ENCODE data around the gene BICC1.
"Not testable (repeated sequence)": the region's sequence is repeated elsewhere in the genome, so short reads cannot be mapped to it uniquely, and the experiment has no call there.

The BICC1 gene

DNA sequence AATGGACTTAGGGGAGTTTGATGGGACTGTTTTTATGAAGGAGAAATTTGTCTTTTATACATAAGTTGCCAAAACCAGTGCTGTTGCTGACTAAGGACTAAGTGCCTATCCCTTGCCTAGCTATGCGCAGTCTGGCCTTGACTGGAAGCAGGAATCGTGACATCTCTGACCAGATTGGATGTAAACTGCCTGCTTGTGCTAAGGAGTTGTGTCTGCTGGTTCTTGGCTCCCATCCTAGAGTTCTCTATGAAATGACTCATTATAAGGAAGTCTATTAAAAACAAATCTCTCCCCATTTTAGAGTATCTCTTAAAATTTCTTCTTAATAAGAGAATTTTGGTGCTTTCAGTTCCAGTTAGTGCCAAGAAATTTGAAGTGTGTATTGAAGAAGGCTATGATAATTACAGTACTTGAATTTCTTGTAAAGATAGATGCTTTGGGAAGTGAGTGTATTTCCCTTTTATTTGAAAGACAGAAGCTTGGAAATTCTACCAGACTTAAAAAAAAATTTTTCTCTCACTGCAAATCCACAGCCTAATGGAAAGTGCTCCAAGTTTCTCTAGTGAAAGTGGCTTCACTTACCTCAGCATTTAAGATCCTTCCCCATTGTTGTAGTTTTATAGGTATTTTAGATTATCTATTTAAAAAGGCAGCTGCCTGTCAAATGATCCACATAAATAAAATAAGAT lies 77.6 kb downstream of the BICC1 start:
- Histone ChIP-seq H3K14ac (ENCODE audit: low read length) (no peak overlapping the region), H3K23ac (ENCODE audit: low read depth, low read length, poor library complexity) (no peak overlapping the region), H3K36me3 (replicated peaks in 1 of 2; ENCODE audit: control insufficient read depth in 2 of 2, insufficient read depth in 2 of 2, low read length in 2 of 2) (no peaks in the 10 kb centered on the region), H3K9ac (ENCODE audit: low read depth, low read length, poor library complexity) (no peak overlapping the region), H3K4me3 (ENCODE audit: low read length in 2 of 2) (no peak overlapping the region), H3K4me1 (ENCODE audit: control insufficient read depth in 2 of 2, insufficient read depth in 1 of 2, low read depth in 1 of 2, low read length in 2 of 2) (no peaks in the 10 kb centered on the region), H2BK120ac (ENCODE audit: low read depth, low read length) (no peak overlapping the region), H3K79me1 (ENCODE audit: low read depth, low read length) (no peaks in the 10 kb centered on the region), H3K27ac (replicated peaks; ENCODE audit: low read length) (no peak overlapping the region), H3K9me3 (replicated peaks in 1 of 2; ENCODE audit: control insufficient read depth in 2 of 2, insufficient read depth in 1 of 2, low read depth in 1 of 2, low read length in 2 of 2) (no peaks in the 10 kb centered on the region), H3K4me2 (ENCODE audit: insufficient read depth, low read length, poor library complexity, severe bottlenecking) (no peak overlapping the region), H4K8ac (ENCODE audit: low read depth, low read length) (no peak overlapping the region), H3K27me3 (ENCODE audit: control insufficient read depth in 3 of 3, insufficient read depth in 3 of 3, low read depth in 1 of 3, low read length in 3 of 3) (no peaks in the 10 kb centered on the region), H2AFZ (ENCODE audit: low read length) (no peak overlapping the region), H3K18ac (ENCODE audit: low read length) (no peak overlapping the region), H4K91ac (ENCODE audit: low read depth, low read length, poor library complexity) (no peak overlapping the region), H2BK5ac (ENCODE audit: low read length) (no peak overlapping the region), H2BK12ac (ENCODE audit: low read length) (no peak overlapping the region), H3K4ac (ENCODE audit: low read length) (no peak overlapping the region), H2AK5ac (ENCODE audit: low read depth, low read length) (no peak overlapping the region), H2BK15ac (ENCODE audit: low read length) (no peak overlapping the region)
- DNase-seq (ENCODE audit: low spot score) = no peak
- WGBS, 2 donors (ENCODE audit: extremely low coverage in 2 of 2, insufficient read length in 2 of 2, insufficient replicate concordance in 1 of 2) = no CpG with 5 or more reads among the region's 2 CpGs

DNA sequence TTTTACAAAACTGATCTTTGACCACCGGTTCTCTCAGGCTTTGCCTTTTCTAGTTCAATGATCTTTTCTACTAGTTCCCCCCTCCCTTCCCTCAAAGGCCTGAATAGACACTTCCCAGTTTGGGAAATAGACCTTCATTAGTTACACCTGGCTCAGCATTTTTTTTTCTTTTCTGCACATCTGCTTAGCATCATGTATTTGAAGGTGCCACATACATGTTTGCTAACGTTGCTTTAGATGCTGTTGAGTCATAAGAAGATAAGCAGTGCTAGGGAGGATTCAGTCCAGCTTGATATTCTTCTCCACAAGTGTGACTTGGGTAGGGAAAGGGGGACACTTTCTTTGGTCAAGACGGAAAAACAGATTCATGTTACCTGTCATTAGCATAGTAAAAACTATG lies 78.3 kb downstream of the BICC1 start:
- H3K4me2 ChIP-seq (ENCODE audit: insufficient read depth, low read length, poor library complexity, severe bottlenecking) = no peak overlapping the region
- H3K9ac ChIP-seq (ENCODE audit: low read depth, low read length, poor library complexity) = no peak overlapping the region
- H2BK5ac ChIP-seq (ENCODE audit: low read length) = no peak overlapping the region
- H3K4me3 ChIP-seq (ENCODE audit: low read length in 2 of 2) = no peak overlapping the region
- H3K23ac ChIP-seq (ENCODE audit: low read depth, low read length, poor library complexity) = no peak overlapping the region
- no peak overlapping the region for H4K91ac ChIP-seq (ENCODE audit: low read depth, low read length, poor library complexity)
- no peak overlapping the region for H3K4ac ChIP-seq (ENCODE audit: low read length)
- no peak overlapping the region for H2BK120ac ChIP-seq (ENCODE audit: low read depth, low read length)
- no peak for DNase-seq (ENCODE audit: low spot score)
- no peaks in the 10 kb centered on the region for H3K27me3 ChIP-seq (ENCODE audit: control insufficient read depth in 3 of 3, insufficient read depth in 3 of 3, low read depth in 1 of 3, low read length in 3 of 3)
- H3K27ac ChIP-seq (replicated peaks; ENCODE audit: low read length) = no peak overlapping the region
- H3K4me1 ChIP-seq (ENCODE audit: control insufficient read depth in 2 of 2, insufficient read depth in 1 of 2, low read depth in 1 of 2, low read length in 2 of 2) = no peaks in the 10 kb centered on the region
- H3K79me1 ChIP-seq (ENCODE audit: low read depth, low read length) = no peaks in the 10 kb centered on the region
- no peak overlapping the region for H4K8ac ChIP-seq (ENCODE audit: low read depth, low read length)
- no peak overlapping the region for H3K14ac ChIP-seq (ENCODE audit: low read length)
- H2BK15ac ChIP-seq (ENCODE audit: low read length) = no peak overlapping the region
- H2BK12ac ChIP-seq (ENCODE audit: low read length) = no peak overlapping the region
- H2AFZ ChIP-seq (ENCODE audit: low read length) = no peak overlapping the region
- H3K9me3 ChIP-seq (replicated peaks in 1 of 2; ENCODE audit: control insufficient read depth in 2 of 2, insufficient read depth in 1 of 2, low read depth in 1 of 2, low read length in 2 of 2) = no peaks in the 10 kb centered on the region
- H3K36me3 ChIP-seq (replicated peaks in 1 of 2; ENCODE audit: control insufficient read depth in 2 of 2, insufficient read depth in 2 of 2, low read length in 2 of 2) = no peaks in the 10 kb centered on the region
- no CpG with 5 or more reads among the region's 3 CpGs for WGBS, 2 donors (ENCODE audit: extremely low coverage in 2 of 2, insufficient read length in 2 of 2, insufficient replicate concordance in 1 of 2)
- H3K18ac ChIP-seq (ENCODE audit: low read length) = no peak overlapping the region
- H2AK5ac ChIP-seq (ENCODE audit: low read depth, low read length) = no peak overlapping the region

DNA sequence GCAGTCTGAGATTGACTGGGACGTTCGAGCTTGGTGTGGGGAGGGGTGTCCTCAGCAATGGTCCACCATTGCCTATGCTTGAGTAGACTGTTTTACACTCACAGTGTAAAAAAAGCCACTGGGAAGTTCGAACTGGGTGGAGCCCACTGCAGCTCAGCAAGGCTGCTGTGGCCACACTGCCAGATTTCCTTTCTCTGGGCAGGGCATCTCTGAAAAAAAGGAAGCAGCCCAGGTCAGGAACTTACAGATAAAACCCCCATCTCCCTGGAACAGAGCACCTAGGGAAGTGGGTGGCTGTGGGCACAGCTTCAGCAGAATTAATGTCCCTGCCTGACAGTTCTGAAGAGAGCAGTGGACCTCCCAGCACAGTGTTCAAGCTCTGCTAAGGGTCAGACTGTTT lies 80.3 kb downstream of the BICC1 start:
- Histone ChIP-seq H2BK12ac (ENCODE audit: low read length) (no peak overlapping the region), H2BK120ac (ENCODE audit: low read depth, low read length) (no peak overlapping the region), H2BK5ac (ENCODE audit: low read length) (no peak overlapping the region), H3K4me3 (ENCODE audit: low read length in 2 of 2) (no peak overlapping the region), H2AFZ (ENCODE audit: low read length) (no peak overlapping the region), H3K23ac (ENCODE audit: low read depth, low read length, poor library complexity) (no peak overlapping the region), H2AK5ac (ENCODE audit: low read depth, low read length) (no peak overlapping the region), H3K4me2 (ENCODE audit: insufficient read depth, low read length, poor library complexity, severe bottlenecking) (no peak overlapping the region), H3K27ac (replicated peaks; ENCODE audit: low read length) (no peak overlapping the region), H2BK15ac (ENCODE audit: low read length) (no peak overlapping the region), H3K9me3 (replicated peaks in 1 of 2; ENCODE audit: control insufficient read depth in 2 of 2, insufficient read depth in 1 of 2, low read depth in 1 of 2, low read length in 2 of 2) (no peaks in the 10 kb centered on the region), H4K8ac (ENCODE audit: low read depth, low read length) (no peak overlapping the region), H3K18ac (ENCODE audit: low read length) (no peak overlapping the region), H3K14ac (ENCODE audit: low read length) (no peak overlapping the region), H3K79me1 (ENCODE audit: low read depth, low read length) (no peaks in the 10 kb centered on the region), H4K91ac (ENCODE audit: low read depth, low read length, poor library complexity) (no peak overlapping the region), H3K4ac (ENCODE audit: low read length) (no peak overlapping the region), H3K9ac (ENCODE audit: low read depth, low read length, poor library complexity) (no peak overlapping the region), H3K36me3 (replicated peaks in 1 of 2; ENCODE audit: control insufficient read depth in 2 of 2, insufficient read depth in 2 of 2, low read length in 2 of 2) (no peaks in the 10 kb centered on the region), H3K27me3 (ENCODE audit: control insufficient read depth in 3 of 3, insufficient read depth in 3 of 3, low read depth in 1 of 3, low read length in 3 of 3) (no peaks in the 10 kb centered on the region), H3K4me1 (ENCODE audit: control insufficient read depth in 2 of 2, insufficient read depth in 1 of 2, low read depth in 1 of 2, low read length in 2 of 2) (no peaks in the 10 kb centered on the region)
- no peak for DNase-seq (ENCODE audit: low spot score)
- WGBS, 2 donors (ENCODE audit: extremely low coverage in 2 of 2, insufficient read length in 2 of 2, insufficient replicate concordance in 1 of 2) = no CpG with 5 or more reads among the region's 3 CpGs

DNA sequence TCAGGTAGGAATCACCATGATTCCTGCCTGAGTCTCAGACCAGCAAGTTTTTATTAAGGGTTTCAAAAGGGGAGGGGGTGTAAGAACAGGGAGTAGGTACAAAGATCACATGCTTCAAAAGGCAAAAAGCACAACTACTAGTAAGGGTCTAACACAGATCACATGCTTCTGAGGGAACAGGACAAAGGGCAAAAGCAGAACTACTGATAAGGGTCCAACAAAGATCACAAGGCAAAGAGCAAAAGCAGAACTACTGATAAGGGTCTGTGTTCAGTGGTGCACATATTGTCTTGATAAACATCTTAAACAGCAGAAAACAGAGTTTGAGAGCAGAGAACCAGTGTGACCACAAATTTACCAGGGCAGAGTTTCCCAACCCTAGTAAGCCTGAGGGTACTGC lies 84.5 kb downstream of the BICC1 start:
- H2BK12ac ChIP-seq (ENCODE audit: low read length); H3K4me1 ChIP-seq (ENCODE audit: control insufficient read depth in 2 of 2, insufficient read depth in 1 of 2, low read depth in 1 of 2, low read length in 2 of 2); H2BK15ac ChIP-seq (ENCODE audit: low read length); H3K79me1 ChIP-seq (ENCODE audit: low read depth, low read length); H3K18ac ChIP-seq (ENCODE audit: low read length); DNase-seq (ENCODE audit: low spot score); H4K91ac ChIP-seq (ENCODE audit: low read depth, low read length, poor library complexity); H2AK5ac ChIP-seq (ENCODE audit: low read depth, low read length); H3K14ac ChIP-seq (ENCODE audit: low read length); H3K36me3 ChIP-seq (replicated peaks in 1 of 2; ENCODE audit: control insufficient read depth in 2 of 2, insufficient read depth in 2 of 2, low read length in 2 of 2); H2BK5ac ChIP-seq (ENCODE audit: low read length); H3K9ac ChIP-seq (ENCODE audit: low read depth, low read length, poor library complexity); H3K4me2 ChIP-seq (ENCODE audit: insufficient read depth, low read length, poor library complexity, severe bottlenecking); H3K4ac ChIP-seq (ENCODE audit: low read length); H3K9me3 ChIP-seq (replicated peaks in 1 of 2; ENCODE audit: control insufficient read depth in 2 of 2, insufficient read depth in 1 of 2, low read depth in 1 of 2, low read length in 2 of 2); H2AFZ ChIP-seq (ENCODE audit: low read length); H2BK120ac ChIP-seq (ENCODE audit: low read depth, low read length); H3K27ac ChIP-seq (replicated peaks; ENCODE audit: low read length); H3K4me3 ChIP-seq (ENCODE audit: low read length in 2 of 2); H3K27me3 ChIP-seq (ENCODE audit: control insufficient read depth in 3 of 3, insufficient read depth in 3 of 3, low read depth in 1 of 3, low read length in 3 of 3); H4K8ac ChIP-seq (ENCODE audit: low read depth, low read length); H3K23ac ChIP-seq (ENCODE audit: low read depth, low read length, poor library complexity): not testable (repeated sequence)
